Fibroblast of skin of back (primary cell): ENCODE measurements around the gene PRSS22.

Experiments used
- DNase-seq: peaks from one replicate; pipeline ENCODE4 v3.0.0-alpha.2; 2013

PRSS22 gene

GRCh38 chr16:2828521-2828840 is 29.5 kb downstream of the PRSS22 start:
- DNase-seq = no peak

GRCh38 chr16:2827831-2828520 is 30.0 kb downstream of the PRSS22 start:
- DNase-seq = no peak

- no peak for DNase-seq
These were observed 30.6 kb downstream of the PRSS22 start for GRCh38 chr16:2827374-2827791.

- DNase-seq = no peak
These were observed 31.2 kb downstream of the PRSS22 start for GRCh38 chr16:2826591-2827373.

- DNase-seq = no peak
These were observed 32.1 kb downstream of the PRSS22 start for GRCh38 chr16:2825906-2826305.

- no peak for DNase-seq
These were observed 32.8 kb downstream of the PRSS22 start for GRCh38 chr16:2825049-2825742.

GRCh38 chr16:2824626-2825025 is 33.3 kb downstream of the PRSS22 start:
- no peak for DNase-seq

GRCh38 chr16:2822496-2822895 is 35.5 kb downstream of the PRSS22 start:
- no peak for DNase-seq

- DNase-seq = no peak
These were observed 35.8 kb downstream of the PRSS22 start for GRCh38 chr16:2822158-2822495.

- no peak for DNase-seq
These were observed 36.3 kb downstream of the PRSS22 start for GRCh38 chr16:2821487-2822157.

- no peak for DNase-seq
These were observed 37.0 kb downstream of the PRSS22 start for GRCh38 chr16:2820836-2821486.

GRCh38 chr16:2819939-2820835 is 37.8 kb downstream of the PRSS22 start:
- no peak for DNase-seq

GRCh38 chr16:2819179-2819938 is 38.6 kb downstream of the PRSS22 start:
- DNase-seq = no peak

GRCh38 chr16:2818272-2818876 is 39.6 kb downstream of the PRSS22 start:
- no peak for DNase-seq

- DNase-seq = no peak
These were observed 40.4 kb downstream of the PRSS22 start for GRCh38 chr16:2817340-2818271.

- no peak for DNase-seq
These were observed 41.1 kb downstream of the PRSS22 start, which contains the start of gene PRSS21 for GRCh38 chr16:2816751-2817339. TSS of gene PRSS21 (plus strand) at chr16:2817237. CDS start at chr16:2817269, 32 bp downstream.

- DNase-seq = no peak
These were observed 42.6 kb downstream of the PRSS22 start for GRCh38 chr16:2815299-2815771.

- no peak for DNase-seq
These were observed 43.2 kb downstream of the PRSS22 start for GRCh38 chr16:2814551-2815298.
